SK-N-SH (cell line): ENCODE results near the gene CLSTN2.

Experiments
- CTCF ChIP-seq: fragments of 200-600 bp; sonication (generic); IDR thresholded peaks from 2 replicates; pipeline ENCODE4 v1.6.1; 2017; ENCODE audit warnings: antibody characterized with exemption, mild to moderate bottlenecking, moderate library complexity
- EP300 ChIP-seq, 2 experiments: IDR thresholded peaks; 2 replicates each; pipeline versions ENCODE4 v1.4.0 to v1.6.1; 2012; ENCODE audit warnings: borderline replicate concordance in 1 of 2, low read depth in 1 of 2, low read length in 1 of 2
- EZH2phosphoT487 ChIP-seq: fragments of 200-600 bp; sonication (generic); IDR thresholded peaks from 2 replicates; pipeline ENCODE4 v1.6.1; 2017; ENCODE audit warnings: low read depth, mixed run types, mild to moderate bottlenecking, antibody characterized with exemption, moderate library complexity, borderline replicate concordance
- FOSL2 ChIP-seq: IDR thresholded peaks from 2 replicates; pipeline ENCODE4 v1.4.0; 2012; ENCODE audit warnings: low read depth, mild to moderate bottlenecking, moderate library complexity, borderline replicate concordance
- GABPA ChIP-seq: IDR thresholded peaks from 2 replicates; pipeline ENCODE4 v1.4.0; 2012; ENCODE audit warnings: low read depth, mild to moderate bottlenecking
- JUND ChIP-seq: IDR thresholded peaks from 2 replicates; pipeline ENCODE4 v1.4.0; 2012
- MAX ChIP-seq: IDR thresholded peaks from 2 replicates; pipeline ENCODE4 v1.4.0; 2012; ENCODE audit warnings: low read depth
- NFIC ChIP-seq: IDR thresholded peaks from 2 replicates; pipeline ENCODE4 v1.4.0; 2012; ENCODE audit warnings: borderline replicate concordance
- PBX3 ChIP-seq: IDR thresholded peaks from 2 replicates; pipeline ENCODE4; 2012
- POLR2AphosphoS5 ChIP-seq: IDR thresholded peaks from 2 replicates; pipeline ENCODE4 v1.6.1; 2012; ENCODE audit warnings: low read depth, low read length
- REST ChIP-seq: IDR thresholded peaks from 2 replicates; pipeline ENCODE4 v1.6.1; 2012; ENCODE audit warnings: mild to moderate bottlenecking, low read depth, low read length, moderate library complexity
- SMC3 ChIP-seq: IDR thresholded peaks from 2 replicates; pipeline ENCODE4 v1.6.1; 2012; ENCODE audit warnings: low read depth, low read length, improper control_type of control experiment
- TCF12 ChIP-seq: IDR thresholded peaks from 2 replicates; pipeline ENCODE4 v1.4.0; 2012
- TEAD4 ChIP-seq: IDR thresholded peaks from 2 replicates; pipeline ENCODE4 v1.4.0; 2012; ENCODE audit warnings: mild to moderate bottlenecking, borderline replicate concordance; ENCODE audit not compliant: insufficient read depth

DNA sequence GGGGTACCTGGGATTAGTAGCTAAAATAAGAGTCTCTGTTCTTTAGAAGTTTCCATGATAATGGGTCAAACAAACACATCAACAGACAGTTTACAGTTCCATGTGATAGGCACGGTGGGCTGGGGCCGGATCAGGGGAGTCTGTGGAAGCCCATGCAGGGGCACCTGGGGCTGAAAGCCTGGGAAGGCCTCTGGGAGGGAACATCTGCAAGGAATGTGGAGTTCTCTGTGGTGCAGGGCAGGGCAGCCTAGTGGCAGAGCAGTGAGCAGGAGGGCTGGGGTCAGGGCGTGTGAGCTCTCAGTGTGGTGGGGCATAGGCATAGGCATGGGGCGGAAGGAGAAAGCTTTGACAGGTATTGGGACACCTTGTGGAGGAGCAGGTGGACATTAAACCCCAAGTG lies 535.2 kb downstream of the CLSTN2 start:
- TF ChIP-seq CTCF = no peak
- TF ChIP-seq POLR2AphosphoS5 = no peak
- no peak for TF ChIP-seq TEAD4
- TF ChIP-seq PBX3 = no peak
- no peak for TF ChIP-seq EZH2phosphoT487
- no peak for TF ChIP-seq TCF12
- TF ChIP-seq REST = no peak
- TF ChIP-seq EP300 (IDR thresholded peaks at IDR 0.05; ENCODE audit: borderline replicate concordance in 1 of 2, low read depth in 1 of 2, low read length in 1 of 2) = no peak
- TF ChIP-seq NFIC = no peak
- TF ChIP-seq MAX = no peak
- no peak for TF ChIP-seq FOSL2
- TF ChIP-seq JUND = no peak
- no peak for TF ChIP-seq GABPA
- TF ChIP-seq SMC3 = no peak
